HG02852 (cell line): Measurements from ENCODE around the gene ZFAND3.
A peak's percentile ranks its signal among the peaks of the same experiment; 100 is the strongest.

Experiments used
- ATAC-seq: cut with Tn5 transposase; IDR thresholded peaks from one replicate; pipeline ENCODE4 v1.9.1; 2021; ENCODE audit warnings: mild to moderate bottlenecking, moderate library complexity; ENCODE audit not compliant: unreplicated experiment

Gene ZFAND3

DNA sequence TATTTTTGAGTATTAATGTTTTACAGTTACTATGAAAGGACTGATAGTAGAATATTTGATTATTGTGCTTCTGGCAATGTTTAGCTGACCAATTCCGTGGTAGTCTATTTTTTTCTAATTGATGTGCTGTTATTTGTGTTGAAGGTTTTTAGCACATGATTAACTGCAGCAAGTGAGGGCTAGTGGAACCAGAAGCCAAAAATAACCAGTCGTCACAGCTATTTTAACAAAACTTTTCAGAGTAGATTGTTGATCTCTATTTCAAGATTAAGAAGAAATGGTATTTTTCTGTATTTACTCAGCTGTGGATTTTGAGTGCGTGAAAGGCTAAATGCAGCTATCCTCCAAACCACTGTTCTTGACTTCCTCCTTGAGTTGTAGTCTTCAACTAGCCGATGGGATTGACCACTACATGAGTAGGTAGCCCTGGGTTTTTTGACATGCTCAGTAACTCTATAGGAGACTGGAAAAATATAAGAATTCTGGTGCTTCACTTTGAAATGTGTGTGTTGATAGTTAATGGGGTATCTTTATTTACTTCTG is 258.0 kb downstream of the ZFAND3 start:
- no peak for ATAC-seq

DNA sequence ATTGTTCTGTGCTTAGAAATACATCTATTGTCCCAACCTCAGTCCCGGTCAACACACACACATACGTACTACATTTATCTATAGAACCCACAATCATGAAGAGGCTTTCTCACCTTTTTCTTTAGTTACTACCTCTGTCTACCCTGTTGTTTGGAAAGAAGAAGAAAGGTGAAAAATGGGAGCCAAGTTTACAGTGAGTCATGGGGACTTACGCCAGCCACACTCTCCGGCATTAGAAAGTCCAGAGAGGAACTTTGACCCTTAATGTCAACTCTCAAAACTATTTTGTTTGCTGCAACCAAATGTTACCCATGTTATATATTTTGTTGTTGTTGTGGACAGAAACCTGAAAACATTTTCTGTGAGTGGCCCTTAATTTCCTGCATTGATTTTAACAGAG is 259.1 kb downstream of the ZFAND3 start:
- no peak for ATAC-seq

DNA sequence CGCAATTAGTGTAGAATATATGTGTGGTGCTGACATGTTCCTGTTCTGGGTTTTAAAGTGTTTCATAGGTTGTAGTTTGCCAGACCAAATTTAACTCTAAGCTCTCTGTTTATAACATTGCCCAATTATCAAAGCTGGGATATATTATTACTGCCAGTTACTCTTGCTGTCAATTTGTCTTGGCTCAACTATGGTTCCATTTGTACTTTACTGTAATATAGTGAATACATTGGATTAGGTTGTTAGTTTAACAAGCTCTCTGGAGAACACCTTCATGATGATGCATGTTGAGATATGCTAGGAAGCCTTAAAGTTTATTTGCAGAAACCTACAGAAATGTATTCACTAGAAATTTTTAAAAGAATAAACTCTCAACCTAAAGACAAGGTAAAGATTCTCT is 259.6 kb downstream of the ZFAND3 start:
- no peak for ATAC-seq

DNA sequence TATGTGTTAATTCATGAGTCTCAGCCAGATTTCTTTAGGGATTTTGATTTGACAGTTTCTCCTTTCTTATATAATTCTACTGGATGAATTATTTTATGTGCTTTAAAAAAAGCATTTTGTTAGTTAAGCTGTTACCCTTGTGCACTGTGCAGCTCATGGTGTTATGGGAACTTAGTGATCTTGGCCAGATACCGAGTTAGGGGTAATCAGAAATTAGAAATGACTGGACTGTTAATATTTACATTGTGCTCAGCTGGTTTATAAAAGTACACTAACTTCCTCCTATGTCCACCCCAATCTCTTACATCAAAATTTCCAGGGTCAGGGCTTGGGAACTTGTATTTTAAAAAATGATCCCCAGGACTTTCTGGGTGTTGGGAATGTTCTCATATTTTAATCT is 260.0 kb downstream of the ZFAND3 start:
- ATAC-seq: no peak

DNA sequence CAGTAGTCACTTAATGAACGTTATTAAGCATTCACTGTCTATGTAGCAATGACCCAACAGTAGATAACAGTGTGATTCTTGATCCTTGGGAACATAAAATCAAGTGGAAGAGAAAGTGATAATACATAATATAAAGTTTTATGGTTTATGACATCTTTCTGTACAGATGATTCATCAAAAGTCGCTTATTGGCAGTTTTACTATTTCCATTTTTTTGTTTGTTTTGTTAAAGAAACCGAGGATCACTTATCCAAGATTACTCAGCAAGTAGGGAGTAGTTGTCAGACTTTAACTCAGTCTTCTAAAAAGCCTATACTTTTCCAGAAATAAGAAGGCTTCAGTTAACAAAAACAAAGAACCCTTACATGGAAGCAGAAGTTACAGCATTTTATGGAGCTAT is 260.8 kb downstream of the ZFAND3 start:
- no peak for ATAC-seq

DNA sequence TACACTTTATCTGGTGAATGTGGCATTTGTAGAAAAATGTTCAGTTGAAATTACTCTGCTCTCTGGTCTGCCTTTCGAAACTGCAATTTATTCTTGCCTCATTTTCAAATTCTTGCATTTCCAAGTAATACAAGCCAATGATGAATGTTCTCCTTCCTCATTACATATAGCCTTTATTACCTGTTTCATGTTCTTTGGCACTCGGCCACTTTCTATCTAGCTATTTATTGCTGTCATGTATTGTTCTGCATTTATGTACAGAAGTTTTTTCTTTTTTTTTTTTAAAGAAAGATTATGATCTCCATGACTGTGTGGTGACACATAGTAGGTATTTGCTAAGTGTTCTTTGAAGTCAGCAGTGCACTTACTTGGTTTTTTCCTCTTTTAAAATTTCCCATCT is 261.4 kb downstream of the ZFAND3 start:
- no peak for ATAC-seq

DNA sequence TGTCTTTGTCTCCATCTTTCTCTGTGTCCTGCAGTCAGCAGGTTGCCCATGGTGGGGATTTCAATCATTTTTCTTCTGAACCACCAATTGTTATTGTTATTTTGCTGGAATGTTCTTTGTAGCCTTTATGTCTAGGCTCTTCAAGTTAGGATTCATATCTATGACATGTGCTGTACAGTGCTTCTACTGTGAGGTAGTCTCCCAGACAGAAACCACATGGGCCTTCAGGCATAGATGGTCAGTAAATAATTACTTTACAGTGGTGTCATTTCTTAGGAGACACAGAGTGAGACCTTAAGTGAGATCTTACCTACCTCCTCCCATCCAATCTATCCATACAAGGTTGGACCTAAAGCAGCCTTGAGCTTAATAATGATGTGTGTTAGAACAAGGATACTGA is 265.5 kb downstream of the ZFAND3 start:
- no peak for ATAC-seq

DNA sequence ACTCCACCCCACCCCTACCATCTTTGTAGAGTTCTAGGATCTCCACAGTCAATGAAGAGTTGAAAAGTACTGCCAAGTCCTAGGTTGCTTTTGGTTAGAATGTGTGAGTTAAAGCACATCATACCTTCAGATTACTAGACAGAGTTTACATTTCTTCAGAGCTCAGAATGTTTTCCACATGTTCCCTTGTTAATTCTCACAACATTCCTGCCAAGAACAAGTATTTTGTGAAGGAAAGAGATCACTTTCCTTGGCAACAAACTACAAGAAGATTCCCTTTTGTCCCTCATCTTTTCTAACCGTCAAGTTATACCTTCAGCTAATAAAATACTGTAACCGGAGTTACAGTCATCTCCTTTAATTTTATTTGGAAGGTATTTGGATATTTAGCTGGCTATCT is 266.8 kb downstream of the ZFAND3 start:
- ATAC-seq: no peak

DNA sequence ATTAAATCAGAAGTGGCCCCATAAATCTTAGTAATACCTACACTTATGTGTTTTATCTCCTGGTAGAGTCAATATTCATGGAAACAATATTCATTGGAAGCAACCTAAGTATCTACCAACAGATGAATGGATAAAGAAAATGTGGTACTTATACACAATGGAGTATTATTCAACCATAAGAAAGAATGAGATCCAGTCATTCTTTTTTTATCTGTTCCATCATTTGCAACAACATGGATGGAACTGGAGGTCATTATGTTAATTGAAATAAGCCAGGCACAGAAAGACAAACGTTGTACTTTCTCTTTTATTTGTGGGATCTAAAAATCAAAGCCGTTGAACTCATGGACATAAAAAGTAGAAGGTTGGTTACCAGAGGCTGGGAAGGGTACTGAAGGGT is 268.5 kb downstream of the ZFAND3 start:
- no peak for ATAC-seq

DNA sequence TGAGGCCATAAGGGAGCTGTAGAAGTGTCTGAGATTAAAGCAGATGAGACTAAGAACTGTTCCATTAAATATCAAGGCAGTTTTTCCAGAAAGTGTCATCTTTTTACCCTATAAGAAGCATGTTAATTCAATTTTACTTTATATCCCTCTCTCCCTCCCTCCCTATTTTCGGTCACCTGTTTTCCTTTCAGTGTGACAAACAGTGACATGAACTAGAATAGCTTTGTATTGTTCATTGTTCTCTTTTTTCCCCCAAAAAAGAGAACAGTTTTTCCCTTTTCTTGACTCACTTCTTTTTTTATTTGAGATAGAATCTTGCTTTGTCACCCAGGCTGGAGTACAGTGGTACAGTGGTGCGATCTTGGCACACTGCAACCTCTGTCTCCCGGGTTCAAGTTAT is 269.3 kb downstream of the ZFAND3 start:
- no peak for ATAC-seq

DNA sequence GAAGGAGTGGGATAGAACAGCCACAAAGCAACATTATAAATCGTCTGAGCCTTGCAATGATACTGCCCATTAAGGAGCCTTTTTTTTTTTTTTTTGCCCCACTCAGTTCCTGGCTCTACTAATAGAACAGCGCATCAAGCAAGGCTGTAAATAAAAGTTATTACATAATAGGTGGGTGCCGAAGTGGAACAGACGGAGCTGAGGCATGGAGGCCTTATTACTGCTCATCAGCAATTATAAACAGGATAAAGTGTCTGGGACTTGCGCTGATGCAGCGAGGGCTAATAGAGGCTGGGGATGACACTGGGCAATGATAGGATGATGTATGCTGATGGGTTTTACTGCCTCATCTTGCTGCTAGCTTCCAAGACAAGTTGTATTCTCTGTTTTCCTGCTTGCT is 272.1 kb downstream of the ZFAND3 start:
- ATAC-seq: no peak

DNA sequence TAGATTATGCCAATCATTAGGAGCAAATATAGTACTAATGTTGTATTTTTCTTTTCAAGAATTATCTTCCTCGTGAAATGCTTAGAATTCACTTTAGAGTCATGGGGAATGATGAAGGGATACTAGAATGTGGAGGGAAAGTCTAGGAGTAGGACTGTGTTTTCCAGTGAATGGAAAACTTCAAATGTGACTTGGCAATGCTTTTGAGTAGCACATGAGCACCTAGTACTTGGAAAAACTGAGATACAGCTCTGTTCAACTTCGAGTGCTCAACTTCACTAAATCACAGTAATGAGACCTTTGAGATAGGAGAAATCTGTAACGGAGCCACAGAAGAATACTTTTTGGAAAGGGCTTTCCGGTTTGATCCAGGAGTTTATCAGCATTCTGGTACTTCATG is 272.9 kb downstream of the ZFAND3 start:
- ATAC-seq: no peak

DNA sequence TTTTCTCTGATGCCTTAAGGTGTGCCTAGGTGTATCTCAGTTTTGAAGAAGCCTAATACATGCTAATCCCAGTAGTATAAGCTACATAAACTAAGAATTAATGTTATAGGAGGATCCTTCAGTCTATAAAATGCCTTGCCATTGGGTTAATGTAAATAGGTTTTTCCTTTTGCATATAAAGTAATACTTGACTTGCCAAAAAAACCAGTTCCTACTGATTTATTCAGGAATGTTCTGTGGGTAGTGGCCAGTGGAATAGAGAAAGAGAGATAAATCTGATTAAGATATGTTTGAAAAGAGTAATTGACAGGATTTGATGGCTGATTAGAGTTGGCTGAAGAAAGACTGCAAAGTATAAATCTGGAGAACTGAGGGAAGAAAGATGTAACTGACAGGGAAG is 273.4 kb downstream of the ZFAND3 start:
- no peak for ATAC-seq

DNA sequence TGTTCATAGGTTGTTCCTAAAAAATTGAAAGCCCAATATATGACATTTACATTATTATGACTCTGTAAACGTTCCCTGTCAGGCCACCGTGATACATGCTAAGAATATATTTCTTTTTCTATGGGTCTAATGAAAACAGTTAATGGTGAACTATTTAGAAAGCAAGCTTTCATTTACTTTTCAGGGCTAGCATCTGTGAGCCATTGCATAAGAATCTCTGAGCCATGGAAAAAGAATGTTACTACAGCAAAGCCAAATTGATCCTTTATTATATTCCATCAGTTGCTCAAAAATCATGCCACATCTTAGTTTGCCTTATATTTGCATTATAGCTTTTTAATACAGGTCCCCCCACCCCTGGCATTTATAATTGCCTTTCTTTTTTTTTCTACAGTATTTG is 275.5 kb downstream of the ZFAND3 start:
- no peak for ATAC-seq

DNA sequence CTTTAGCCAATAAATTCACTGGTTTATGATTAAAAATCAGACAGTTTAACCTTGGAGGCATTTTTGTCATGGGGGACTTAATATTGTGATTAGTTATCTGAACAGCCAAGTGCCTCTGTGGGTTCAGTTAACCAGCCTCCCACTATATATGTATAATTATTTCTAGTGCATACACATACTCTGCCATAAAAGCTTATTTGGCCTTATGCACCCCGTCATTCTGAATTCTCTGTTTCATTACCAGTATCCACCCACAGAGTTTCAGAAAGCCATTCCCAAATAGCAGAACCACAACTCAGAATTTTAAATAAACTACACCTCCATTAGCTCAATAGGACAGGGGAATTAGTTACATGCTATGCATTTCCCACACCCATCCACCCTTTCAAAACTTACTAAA is 279.7 kb downstream of the ZFAND3 start:
- ATAC-seq: no peak

DNA sequence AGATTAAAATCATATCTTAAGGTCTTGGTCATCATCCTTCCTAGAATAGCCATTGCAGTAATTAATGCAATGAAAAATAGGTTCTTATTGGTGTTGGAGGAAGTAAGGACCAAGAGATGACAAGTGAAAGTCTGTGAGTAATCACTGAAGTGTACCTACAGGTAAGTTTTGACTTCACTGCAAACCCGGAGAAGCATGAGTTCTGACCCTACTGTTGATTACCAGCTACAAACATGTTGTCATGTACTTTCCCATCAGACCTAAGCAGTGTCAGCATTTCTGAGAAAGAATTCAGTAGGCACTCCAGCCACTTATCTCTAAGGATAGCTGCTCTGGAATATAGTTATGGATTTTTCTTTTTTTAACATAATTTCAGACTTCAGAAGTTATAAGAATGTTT is 280.9 kb downstream of the ZFAND3 start:
- ATAC-seq: peak; percentile 66

DNA sequence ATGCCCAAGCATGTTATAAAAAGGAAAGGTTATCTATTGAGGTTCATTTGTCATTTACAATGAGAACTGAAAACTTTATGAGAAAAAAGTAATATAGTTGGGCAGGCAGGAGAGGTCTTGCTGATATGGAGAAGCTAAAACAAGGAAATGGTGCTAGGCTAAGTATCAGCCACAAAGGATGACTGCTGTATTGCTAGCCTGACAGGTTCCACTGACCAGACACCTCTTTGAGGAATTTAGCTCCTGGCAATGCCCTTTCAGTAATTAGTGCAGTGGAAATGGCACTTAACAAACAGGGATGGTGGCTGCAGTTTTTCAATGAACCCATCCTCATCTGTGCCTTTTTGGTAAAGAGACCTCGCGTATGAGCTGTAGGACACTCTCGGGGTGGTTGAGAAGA is 284.4 kb downstream of the ZFAND3 start:
- no peak for ATAC-seq

DNA sequence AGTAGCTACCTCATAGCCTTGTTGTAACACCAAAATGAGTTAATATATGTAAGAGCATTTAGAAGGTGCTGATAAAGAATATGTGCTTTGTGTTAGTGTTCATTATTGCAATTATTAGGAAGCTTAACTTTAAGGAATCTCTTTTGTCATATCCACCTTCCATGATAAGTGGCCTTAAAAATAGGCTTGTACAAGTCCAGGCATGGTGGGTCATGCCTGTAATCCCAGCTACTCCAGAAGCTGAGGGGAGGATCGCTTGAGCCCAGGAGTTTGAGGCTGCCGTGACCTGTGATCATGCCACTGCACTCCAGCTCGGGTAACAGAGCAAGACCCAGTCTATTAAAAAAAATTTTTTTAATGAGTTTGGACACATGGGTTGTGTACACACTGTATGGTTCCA is 285.5 kb downstream of the ZFAND3 start:
- no peak for ATAC-seq

DNA sequence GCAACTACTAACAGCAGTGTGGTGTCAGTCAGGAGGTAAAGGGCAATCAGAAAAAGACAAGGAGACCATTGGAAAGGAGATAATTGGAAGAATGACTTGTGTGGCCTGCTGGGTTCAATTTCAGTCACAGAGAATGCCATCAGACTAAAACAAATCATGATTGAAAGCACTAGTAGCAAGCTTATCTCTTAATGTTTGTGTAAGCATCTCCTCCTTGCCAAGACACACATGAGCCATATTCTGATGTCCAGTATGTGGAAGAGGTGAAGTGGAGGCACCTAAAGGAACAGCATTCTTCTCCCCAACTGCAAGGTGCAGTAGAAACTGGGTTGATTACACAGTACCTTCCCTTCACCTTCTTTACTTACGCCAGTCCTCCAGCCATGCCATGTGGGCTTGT is 287.5 kb downstream of the ZFAND3 start:
- ATAC-seq: no peak

DNA sequence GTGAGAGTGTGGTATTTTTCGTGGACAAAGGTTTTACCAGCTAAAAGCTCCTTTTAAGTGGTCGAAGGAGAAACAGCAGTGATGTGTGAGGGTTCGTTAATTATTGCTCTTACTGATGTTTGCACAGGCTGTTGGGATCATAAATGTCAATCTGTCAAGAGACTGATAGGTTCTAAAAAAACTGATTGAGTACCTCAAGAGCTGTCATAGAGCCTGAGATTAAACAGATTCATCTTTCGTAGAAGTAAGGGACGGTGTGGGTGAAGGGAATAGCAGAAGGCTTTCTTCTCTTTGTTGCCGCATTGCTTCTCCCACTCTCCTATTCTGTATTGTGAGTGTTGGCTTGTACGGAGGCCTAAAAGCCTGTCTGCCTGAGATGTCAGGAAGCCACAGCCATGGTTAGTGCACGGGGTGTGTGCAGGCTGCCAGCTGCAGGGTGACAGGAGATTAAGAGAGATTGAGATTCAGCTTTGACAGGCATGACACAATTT is 291.0 kb downstream of the ZFAND3 start:
- ATAC-seq: no peak

DNA sequence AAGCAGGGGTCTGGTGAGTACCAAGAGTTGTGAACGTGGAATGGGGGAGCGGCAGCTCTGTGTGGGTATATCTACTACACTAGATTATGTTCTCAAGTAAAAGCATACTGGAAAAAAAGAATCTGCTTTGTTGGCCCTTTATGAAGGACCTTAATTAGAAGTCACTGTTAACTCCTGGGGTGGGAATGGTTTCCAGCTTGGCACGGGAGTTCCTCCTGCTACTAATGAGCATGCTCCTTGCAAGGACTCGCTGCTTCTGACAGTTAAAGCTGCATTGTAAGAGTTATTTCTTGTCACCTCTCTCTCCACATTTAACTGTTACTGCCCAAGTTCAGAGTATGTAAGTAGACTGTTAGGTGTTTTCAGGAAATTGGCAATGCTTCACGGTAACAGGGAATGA is 292.7 kb downstream of the ZFAND3 start:
- no peak for ATAC-seq

DNA sequence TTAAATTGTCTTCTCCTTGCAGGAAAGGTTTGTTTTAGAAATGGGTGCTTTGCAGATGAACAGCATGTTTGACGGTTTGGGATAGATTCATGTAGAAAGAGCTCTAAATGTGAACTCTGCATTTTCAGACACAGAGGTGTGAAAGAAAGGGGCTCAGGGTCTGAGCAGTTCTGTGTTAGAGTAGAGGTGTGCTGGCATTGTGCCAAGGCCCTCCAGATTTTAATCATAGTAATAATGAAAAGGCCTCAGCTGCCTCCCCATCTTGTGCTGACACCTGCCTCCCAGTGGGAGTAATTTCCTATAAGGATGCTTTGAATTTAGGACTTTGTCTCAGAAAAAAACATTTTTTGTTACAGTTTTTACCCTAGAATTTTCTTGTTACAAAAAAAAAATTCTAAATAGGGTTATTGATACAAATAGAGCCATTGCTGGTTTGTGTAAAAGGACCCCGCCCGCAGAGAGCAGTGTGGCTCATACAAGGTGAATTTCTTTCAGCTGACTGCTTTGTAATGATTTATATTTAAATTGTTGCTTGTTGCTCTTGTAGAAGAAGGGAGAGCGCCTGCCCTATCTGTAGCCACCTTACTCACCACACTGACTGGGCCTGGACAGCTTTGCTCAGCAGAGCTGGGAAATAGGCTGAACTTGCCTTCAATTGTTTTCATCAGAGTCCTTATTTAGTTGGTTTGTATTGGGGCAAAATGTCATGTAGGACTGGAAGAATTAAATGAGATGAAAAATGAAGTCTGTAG is 294.5 kb downstream of the ZFAND3 start:
- no peak for ATAC-seq
